LNCaP clone FGC (cell line): Measurements from ENCODE around the gene VEGFC.

Source experiments
- DNase-seq: peaks from one replicate; pipeline ENCODE4 v3.0.0-alpha.2; 2011; ENCODE audit warnings: low read depth
- H3K4me3 ChIP-seq: 2 replicates; pipeline ENCODE4 v1.5.1; 2011; ENCODE audit warnings: mild to moderate bottlenecking, low read depth, low read length, control low read depth
- TF ChIP-seq, protein P1 (sequence below): IDR thresholded peaks from 2 replicates; pipeline ENCODE4 v1.5.1; 2012; ENCODE audit warnings: mild to moderate bottlenecking; ENCODE audit not compliant: control insufficient read depth, insufficient read depth; ENCODE audit errors: extremely low read depth

VEGFC gene

DNA sequence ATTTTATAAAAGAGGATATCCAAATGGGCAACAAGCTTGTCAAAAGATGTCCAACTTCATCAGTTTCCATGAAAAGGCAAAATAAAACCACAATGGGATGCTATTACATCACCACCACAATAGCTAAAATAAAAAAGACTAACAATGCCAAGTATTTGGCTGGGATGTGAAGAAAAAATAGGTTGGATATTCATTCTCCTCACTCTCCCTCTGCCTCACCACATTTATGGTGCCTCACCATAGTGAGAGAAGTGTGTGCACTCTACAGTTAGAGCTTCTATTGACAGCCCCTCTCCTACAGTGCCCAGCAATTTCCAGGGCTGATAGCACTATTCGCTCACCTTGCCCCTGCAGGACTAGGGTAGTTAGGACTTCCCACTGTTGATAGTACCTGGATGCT lies 25.5 kb downstream of the VEGFC start:
- DNase-seq, result no peak
- TF ChIP-seq, protein P1, sequence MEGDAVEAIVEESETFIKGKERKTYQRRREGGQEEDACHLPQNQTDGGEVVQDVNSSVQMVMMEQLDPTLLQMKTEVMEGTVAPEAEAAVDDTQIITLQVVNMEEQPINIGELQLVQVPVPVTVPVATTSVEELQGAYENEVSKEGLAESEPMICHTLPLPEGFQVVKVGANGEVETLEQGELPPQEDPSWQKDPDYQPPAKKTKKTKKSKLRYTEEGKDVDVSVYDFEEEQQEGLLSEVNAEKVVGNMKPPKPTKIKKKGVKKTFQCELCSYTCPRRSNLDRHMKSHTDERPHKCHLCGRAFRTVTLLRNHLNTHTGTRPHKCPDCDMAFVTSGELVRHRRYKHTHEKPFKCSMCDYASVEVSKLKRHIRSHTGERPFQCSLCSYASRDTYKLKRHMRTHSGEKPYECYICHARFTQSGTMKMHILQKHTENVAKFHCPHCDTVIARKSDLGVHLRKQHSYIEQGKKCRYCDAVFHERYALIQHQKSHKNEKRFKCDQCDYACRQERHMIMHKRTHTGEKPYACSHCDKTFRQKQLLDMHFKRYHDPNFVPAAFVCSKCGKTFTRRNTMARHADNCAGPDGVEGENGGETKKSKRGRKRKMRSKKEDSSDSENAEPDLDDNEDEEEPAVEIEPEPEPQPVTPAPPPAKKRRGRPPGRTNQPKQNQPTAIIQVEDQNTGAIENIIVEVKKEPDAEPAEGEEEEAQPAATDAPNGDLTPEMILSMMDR, result no peak
- no peak overlapping the region for H3K4me3 ChIP-seq

DNA sequence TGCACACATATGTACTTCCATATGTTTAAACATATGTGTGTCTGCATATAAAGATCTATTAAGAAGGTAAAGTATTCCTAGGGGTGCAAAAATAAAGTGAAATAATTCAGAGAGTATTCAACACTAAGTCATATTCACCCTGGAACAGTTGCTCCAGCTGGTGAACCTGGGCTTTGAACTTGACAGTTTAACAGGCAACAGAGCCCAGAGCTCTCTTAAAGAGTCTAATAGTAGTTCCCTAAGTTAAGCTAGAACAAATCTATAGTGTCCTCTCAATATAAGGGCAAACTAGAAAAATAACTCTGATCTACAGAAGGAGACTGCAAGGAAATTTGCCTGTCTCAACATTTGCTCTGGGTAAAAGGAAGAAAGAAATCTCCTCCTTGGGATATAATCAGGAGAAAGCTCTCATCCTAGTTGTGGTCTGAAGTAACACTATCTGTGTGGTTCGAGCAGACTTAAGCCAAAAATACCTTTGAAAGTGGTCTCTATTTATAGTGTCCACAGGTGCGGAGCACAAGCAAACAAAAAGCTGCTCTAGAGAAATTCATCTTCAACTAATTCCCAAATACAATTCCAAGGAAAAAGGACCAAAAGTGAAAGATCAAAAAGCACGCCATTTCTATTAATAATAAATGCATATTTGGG lies 29.9 kb downstream of the VEGFC start:
- no peak overlapping the region for H3K4me3 ChIP-seq
- TF ChIP-seq, protein P1, result no peak
- DNase-seq, result no peak

DNA sequence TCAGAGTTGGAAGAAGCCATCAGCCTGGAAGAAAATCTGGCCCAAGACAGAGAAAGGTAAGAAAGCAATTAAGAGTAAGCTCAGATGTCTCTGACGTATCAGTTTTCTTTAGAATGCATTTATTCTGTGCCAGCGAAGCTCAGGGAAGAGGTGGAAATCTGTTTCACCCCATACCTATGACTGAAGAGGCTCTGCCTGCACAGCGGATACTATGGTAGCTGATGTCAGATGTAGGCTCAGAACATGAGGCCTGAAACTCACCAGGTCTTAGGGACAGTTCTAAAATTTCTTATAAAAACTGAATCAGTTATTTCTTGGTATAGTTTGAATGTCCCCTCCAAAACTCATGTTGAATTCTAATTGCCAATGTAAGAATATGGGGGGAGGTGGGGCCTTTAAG lies 30.9 kb downstream of the VEGFC start:
- TF ChIP-seq, protein P1, result no peak
- no peak for DNase-seq
- no peak overlapping the region for H3K4me3 ChIP-seq

DNA sequence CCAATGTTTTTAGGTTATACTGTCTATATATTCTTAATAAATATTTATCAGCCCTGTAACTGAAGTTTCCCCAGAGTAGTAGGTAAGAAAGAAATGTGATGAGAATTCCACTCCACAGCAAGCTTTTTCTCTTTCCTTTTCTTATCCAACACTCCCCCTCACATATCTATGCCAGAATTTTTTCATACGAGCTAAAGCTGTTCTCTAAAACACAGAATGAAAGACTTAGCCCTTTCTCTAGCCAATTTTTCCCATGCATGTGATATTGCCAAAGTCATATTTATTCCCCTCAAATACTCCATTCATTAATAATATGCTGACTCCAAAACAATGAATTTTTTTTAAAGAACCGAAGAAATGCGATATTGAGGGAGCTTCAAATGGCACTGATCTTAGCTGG lies 32.3 kb downstream of the VEGFC start:
- TF ChIP-seq, protein P1, result no peak
- no peak for DNase-seq
- no peak overlapping the region for H3K4me3 ChIP-seq

DNA sequence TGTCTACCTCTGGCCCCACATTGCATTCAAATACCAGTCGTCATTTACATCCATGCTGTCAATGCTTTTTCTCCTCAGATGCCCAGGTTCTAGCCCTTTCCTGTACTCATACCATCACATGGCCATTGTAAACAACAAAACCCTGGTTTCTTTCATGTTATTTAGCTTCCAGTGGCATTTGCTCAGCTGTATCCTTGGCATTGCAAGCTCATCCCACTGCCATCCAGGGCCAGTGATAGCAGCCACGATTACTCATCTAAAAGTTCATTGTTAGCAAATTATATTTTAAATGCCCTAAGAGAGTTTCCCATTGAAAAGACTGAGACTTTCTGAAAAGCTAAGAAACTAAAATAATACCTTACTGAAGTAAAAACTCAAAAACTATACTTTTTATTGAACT lies 34.0 kb downstream of the VEGFC start:
- TF ChIP-seq, protein P1, result no peak
- no peak for DNase-seq
- H3K4me3 ChIP-seq, result no peak overlapping the region

DNA sequence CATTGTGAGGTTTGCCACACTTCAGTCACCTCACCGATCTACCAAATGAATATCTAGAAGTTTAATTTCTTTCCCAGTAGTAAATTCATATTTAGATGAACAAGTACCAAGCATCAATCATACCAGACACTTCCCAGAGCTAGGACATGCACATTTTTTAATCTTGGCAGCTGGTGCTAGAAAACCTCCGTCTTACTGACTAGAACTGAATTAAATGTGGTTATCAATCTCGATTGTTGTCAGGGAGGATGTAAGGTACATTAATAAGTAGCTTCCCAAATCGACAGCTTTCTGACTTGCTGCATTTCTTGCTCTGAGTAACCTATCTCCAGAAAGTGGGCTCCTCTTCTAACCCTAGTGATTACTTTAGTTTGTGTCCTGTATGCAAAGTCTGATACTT lies 34.4 kb downstream of the VEGFC start:
- no peak overlapping the region for H3K4me3 ChIP-seq
- DNase-seq, result no peak
- TF ChIP-seq, protein P1, result no peak

DNA sequence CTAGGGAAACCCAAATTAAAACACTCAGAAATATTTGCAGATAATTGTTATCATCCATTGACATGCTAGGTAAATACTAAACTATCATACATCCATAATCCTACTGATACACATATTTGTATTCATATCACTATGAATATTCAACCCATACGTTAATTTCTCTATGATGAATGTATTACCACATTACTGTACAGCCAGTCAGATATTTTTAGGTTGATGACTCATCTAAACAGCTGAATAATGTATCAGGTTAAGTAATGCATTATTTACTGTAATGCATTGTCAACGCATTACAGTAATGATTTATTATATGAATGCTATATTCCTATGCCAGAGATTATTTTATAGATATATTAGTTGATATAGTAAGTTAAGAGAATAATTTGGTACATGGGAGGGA lies 37.1 kb downstream of the VEGFC start:
- DNase-seq, result no peak
- TF ChIP-seq, protein P1, result no peak
- H3K4me3 ChIP-seq, result no peak overlapping the region
